Measurements from ENCODE around the gene C6orf132.
"Not testable (repeated sequence)": the region's sequence is repeated elsewhere in the genome, so short reads cannot be mapped to it uniquely, and the experiment has no call there.

The C6orf132 gene, protein sequence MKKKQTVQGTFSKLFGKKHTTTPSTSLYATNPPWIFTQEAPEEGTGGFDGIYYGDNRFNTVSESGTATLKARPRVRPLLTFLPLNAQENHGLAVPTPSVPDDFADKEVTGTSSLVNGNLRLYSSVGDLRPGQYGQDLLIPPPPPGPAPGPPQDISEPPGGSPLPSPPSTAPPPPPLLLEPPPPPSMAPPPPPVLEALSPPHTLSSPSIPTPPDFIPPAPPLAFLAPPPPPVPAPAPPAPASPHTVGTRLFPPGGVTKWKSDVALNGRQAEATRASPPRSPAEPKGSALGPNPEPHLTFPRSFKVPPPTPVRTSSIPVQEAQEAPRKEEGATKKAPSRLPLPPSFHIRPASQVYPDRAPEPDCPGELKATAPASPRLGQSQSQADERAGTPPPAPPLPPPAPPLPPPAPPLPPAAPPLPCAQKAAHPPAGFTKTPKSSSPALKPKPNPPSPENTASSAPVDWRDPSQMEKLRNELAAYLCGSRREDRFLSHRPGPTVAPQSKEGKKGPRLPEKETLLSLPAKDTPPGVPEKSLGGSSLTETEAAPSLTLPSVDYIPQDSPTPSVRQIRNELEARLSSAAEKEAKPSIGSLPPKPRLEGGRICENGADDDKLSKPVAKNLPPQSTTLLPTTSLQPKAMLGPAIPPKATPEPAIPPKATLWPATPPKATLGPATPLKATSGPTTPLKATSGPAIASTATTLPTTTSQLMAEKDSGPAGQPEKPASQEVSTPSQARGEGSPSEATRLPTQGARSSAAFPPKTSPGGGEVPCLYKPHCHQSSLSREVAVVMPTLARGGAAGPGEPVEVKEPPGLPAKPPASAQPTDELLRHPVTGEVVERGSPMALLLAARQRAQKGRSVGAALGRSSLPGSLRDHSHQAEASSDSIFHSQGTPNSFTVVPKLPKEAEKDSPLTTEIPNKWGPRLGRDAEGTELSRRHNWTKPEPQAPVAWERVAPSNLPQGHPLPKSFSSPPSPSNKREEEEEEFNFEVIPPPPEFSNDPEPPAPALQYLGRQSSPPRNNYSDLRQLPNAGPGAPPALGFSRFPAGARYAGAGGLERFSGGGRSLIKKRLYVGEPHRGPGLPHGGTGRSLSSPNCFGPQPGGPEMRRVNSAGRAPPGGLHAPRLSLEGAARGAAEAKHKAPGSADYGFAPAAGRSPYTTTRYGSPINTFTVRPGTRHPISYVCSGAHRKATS

DNA sequence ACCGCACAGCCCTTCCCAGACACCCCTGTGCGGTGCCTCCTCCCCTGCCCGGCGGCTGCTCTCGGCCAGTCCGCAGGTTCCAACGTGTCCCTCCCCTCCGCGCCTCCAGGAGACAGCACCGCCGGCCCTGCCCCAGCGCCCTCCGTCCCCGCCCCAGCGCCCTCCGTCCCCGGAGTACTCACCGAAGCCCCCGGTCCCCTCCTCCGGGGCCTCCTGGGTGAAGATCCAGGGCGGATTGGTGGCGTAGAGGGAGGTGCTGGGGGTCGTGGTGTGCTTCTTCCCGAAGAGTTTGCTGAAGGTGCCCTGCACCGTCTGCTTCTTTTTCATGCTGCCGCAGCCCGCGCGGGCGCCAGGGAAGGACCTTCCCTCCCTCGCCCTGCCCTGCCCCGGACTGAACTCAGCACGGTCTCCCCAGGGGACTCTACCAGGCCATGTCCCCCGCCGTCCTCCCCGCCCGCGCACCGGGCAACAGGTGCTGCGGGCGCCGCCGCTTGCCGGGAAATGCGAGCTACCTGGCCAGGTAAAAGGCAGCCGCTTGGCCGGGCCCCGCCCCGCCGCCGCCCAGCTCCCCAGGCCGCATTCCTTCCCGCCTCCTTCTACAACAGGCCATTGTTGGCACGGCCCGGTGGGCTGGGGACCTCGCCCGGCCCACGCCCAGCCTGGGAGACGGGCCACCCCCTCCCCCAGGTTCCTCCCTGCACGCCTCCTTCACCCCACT is at the start of gene C6orf132:
TSS of gene C6orf132 (minus strand) at position 503 of the 718 bp plus-strand sequence. CDS start at position 327, 176 bp downstream.
- no peak for DNase-seq

DNA sequence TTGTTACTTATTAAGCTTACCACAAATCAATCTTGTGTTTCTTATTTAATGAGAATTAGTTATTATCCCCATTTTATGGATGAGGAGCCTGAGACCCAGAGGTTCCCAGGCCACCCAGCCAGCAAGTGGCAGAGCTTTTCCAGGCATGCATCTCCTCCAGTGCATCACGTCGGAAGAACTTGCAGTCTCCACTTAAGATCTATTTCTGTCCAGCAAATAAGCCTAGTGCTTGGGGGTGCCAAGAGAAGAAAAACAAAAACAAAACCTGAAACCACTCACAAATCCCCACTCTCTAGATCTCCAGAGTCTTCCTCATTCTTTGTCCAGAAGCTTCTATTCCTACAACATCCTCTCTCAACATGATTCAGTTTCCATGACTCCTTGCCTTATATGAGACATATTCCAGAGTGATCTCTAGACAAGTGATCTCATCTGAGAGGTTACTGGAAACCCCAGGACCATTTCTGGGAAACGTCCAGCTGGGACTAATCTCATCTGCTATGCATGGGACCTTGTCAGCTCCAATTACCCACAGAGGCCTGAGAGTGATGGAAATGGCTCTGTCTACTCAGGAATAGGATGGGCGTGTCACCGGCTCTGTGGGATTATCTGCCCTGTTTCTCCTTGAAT is 48.2 kb upstream of the C6orf132 start:
- no peak for DNase-seq

- no peak for DNase-seq
Measured at GRCh38 chr6:42188406-42188805, 46.0 kb upstream of the C6orf132 start.

GRCh38 chr6:42185597-42185996 is 43.2 kb upstream of the C6orf132 start:
- no peak for DNase-seq

DNA sequence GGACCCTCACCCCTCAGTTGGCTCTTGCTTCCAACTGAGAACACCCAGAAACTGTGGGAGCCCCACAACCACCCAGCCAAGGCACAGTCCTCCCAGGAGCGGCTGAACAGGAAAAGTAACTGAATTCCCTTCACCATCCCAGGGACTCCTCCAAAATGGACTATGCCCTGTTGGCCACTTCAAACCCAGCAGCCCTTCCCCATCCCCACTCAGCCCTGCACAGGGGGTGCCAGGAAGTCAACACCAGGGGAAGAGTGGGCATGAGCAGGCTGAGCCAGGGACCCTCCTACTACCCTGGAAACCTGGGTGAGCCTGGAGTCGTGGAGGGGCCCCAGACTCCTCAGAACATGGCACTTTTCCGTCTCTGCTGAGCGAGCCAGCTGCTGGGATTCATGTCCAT is 42.1 kb upstream of the C6orf132 start:
- no peak for DNase-seq

DNA sequence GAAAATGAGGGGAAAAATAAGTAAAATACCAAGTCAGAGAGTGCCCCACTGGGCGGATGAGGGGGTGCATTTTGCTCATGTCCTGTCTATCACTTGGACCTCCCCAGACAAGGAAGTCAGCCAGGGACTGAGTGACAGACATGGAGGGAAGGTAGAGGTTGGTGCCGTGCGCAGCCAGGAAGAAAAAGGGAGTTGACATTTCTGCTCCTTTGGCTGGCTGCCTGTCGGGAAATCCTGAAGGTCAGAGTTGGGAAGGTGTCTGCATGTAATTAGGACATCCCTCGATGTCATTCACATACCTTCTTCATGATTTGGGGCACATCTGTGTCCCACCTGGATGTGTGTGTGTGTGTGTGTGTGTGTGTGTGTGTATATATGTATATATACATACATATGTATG is 39.7 kb upstream of the C6orf132 start:
- DNase-seq = no peak

GRCh38 chr6:42179945-42180313 is 37.5 kb upstream of the C6orf132 start:
- no peak for DNase-seq

- no peak for DNase-seq
Measured at GRCh38 chr6:42179261-42179944, 37.0 kb upstream of the C6orf132 start.

GRCh38 chr6:42177514-42178364 is 35.3 kb upstream of the C6orf132 start:
- DNase-seq = no peak

DNA sequence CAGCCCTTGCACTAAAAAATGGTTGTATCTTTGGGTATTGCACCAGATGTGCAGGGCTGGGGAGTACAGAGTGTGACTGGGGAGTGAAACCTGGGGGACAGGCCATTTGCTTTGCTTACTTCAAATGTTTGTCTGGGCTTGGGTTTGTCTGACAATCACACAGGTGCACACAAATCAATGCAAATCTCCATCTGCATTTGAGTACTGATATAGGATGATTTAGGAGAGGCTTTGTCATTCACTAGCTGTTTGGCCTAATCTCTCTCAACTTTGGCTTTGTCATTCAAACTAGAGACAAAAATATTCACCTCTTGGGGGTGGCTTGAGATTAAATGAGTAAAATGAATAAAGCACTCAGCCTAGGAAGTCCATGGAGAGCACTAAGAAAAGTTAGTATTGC is 34.6 kb upstream of the C6orf132 start:
- DNase-seq = no peak

DNA sequence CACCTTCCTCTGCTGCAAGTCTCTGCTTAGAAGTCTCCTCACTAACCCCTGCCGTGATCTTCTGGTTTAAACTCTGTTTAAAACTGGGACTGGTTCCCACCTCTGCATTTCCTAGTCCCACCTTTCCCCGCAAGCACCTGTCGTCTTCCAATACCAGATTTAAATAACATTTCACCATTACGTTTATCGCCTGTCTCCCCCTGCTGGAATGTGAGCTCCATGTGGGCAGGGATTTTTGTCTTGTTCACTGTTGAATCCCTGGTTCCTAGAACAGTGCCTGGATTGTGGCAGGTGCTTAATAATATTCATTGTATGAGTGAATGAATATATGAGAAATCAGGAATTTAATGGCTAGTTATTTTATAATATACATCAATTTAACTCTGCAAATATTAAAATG is 33.4 kb upstream of the C6orf132 start:
- no peak for DNase-seq

DNA sequence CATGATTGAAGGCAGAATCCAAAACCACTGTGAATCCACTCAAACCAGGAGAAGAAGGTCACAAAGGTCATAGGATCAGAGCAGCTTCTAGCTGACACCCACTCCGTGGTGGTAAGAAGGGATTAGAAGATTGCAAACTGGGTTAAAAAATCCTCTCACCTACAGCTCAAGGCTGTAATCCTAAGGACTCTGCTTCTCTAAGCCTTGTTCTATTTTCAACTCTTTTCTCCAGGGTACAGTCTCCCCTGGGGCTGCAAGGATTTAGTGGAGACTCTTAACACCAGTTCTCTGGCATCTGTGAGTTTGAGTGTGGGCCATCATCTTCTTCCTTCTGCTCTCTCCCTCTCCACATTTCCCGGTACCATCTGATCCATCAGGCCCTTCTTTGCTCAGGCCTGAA is 30.7 kb upstream of the C6orf132 start, which contains the start of gene GUCA1A:
TSS of gene GUCA1A (plus strand) at position 264 of the 400 bp plus-strand sequence. CDS start 250 bp downstream, outside the sequence.
- DNase-seq = no peak

DNA sequence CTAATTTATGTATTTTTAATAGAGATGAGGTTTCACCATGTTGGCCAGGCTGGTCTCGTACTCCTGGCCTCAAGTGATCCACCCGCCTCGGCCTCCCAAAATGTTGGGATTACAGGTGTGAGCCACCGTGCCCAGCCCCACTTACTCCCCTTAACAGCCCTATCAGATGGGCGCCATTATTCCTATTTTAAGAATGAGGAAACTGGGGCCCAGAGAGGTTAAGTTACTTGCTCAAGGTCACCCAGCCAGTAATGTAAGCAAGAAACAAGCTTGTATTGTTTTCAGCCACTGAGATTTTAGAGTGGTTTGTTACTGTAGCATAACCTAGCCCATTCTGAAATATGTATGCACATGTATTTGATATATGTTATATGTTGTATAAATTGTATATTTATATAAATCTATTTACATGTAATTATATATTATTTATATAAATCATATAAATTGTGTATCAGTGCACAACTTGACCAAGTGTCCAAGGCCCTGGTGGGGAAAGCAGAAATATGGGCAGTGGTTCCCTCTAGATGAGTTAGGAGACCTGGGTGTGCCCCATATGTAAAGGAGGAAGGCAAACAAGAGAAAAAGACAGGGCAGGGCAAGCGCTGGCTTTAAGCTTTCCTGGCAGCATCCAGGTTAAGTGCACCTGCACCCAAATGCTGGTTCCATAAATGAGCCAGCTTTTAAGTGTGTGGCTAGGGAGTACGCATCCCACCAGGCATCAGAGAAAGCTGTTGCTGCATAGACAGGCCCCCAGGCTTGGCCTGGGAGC is 29.6 kb upstream of the C6orf132 start:
- DNase-seq = no peak

GRCh38 chr6:42169780-42170179 is 27.4 kb upstream of the C6orf132 start:
- DNase-seq = not testable (repeated sequence)

DNA sequence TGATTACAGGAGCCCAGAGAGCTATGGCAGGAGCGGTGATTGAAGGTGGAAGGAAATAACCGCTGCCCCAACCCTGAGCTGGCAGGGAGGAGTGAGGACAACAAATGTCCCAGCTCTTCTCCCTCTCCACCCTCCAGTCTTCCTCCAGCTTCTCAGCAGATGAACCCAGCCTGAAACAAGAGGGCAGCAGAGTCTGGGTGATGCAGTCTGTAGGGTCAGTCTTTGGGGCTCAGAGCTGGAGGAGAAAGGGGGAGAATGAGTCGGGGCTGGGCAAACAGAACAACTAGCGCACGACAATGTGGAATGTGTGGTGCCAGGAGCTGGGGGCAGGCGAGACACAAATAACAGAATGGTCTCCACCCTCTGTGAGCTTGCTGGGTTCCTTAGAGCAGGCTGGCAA is 26.2 kb upstream of the C6orf132 start:
- DNase-seq = no peak

- peak; percentile 73 for DNase-seq
Measured at GRCh38 chr6:42166444-42167141, 24.2 kb upstream of the C6orf132 start.

GRCh38 chr6:42165016-42165415 is 22.6 kb upstream of the C6orf132 start:
- DNase-seq = no peak

GRCh38 chr6:42163981-42164380 is 21.6 kb upstream of the C6orf132 start:
- no peak for DNase-seq

GRCh38 chr6:42162812-42163211 is 20.4 kb upstream of the C6orf132 start:
- DNase-seq = no peak

Data from COR-L47 (cell line).